Stimulated activated CD8-positive, alpha-beta memory T cell treated with anti-CD3 and anti-CD28 coated beads, Interleukin-12 subunit alpha, Interleukin-12 subunit beta, amount 100 ng/mL, for 24 hours (primary cell): ENCODE results near the gene SLC45A3.
A peak's percentile ranks its signal among the peaks of the same experiment; 100 is the strongest.
"Not testable (repeated sequence)": the region's sequence is repeated elsewhere in the genome, so short reads cannot be mapped to it uniquely, and the experiment has no call there.

Experiments used
- DNase-seq: peaks from one replicate; pipeline ENCODE4 v3.0.0-alpha.2; 2020; ENCODE audit errors: extremely low read depth

Gene SLC45A3

GRCh38 chr1:205637854-205638468 is 42.3 kb downstream of the SLC45A3 start:
- DNase-seq, result no peak

- DNase-seq, result no peak
These were observed 43.6 kb downstream of the SLC45A3 start for GRCh38 chr1:205636732-205637131.

- DNase-seq, result not testable (repeated sequence)
These were observed 44.2 kb downstream of the SLC45A3 start for GRCh38 chr1:205636138-205636530.

GRCh38 chr1:205633421-205633976 is 46.8 kb downstream of the SLC45A3 start:
- DNase-seq, result no peak

GRCh38 chr1:205632669-205633169 is 47.6 kb downstream of the SLC45A3 start:
- DNase-seq, result no peak

- DNase-seq, result peak; percentile 100
These were observed 48.3 kb downstream of the SLC45A3 start, which contains the start of gene ELK4 for GRCh38 chr1:205631768-205632668. Gene ELK4, minus strand, starts transcription at chr1:205632011. Its CDS starts 8,129 bp downstream, at chr1:205623882.

GRCh38 chr1:205631010-205631767 is 49.1 kb downstream of the SLC45A3 start:
- DNase-seq, result peak; percentile 63

GRCh38 chr1:205630651-205631009 is 49.7 kb downstream of the SLC45A3 start:
- DNase-seq, result no peak

GRCh38 chr1:205630241-205630640 is 50.1 kb downstream of the SLC45A3 start:
- DNase-seq, result no peak

- DNase-seq, result no peak
These were observed 50.6 kb downstream of the SLC45A3 start for GRCh38 chr1:205629751-205630150.

- DNase-seq, result no peak
These were observed 52.4 kb downstream of the SLC45A3 start for GRCh38 chr1:205627956-205628355.

GRCh38 chr1:205626216-205626615 is 54.1 kb downstream of the SLC45A3 start:
- DNase-seq, result no peak

GRCh38 chr1:205623646-205624045 is 56.7 kb downstream of the SLC45A3 start:
- no peak for DNase-seq

- no peak for DNase-seq
These were observed 60.0 kb downstream of the SLC45A3 start for GRCh38 chr1:205620269-205620668.

GRCh38 chr1:205619376-205619775 is 60.9 kb downstream of the SLC45A3 start:
- DNase-seq, result no peak

GRCh38 chr1:205616563-205617293 is 63.6 kb downstream of the SLC45A3 start:
- DNase-seq, result no peak

- DNase-seq, result no peak
These were observed 64.5 kb downstream of the SLC45A3 start for GRCh38 chr1:205615789-205616188.

- DNase-seq, result no peak
These were observed 66.4 kb downstream of the SLC45A3 start for GRCh38 chr1:205613854-205614412.

- no peak for DNase-seq
These were observed 67.8 kb downstream of the SLC45A3 start for GRCh38 chr1:205612556-205612955.

GRCh38 chr1:205612104-205612503 is 68.2 kb downstream of the SLC45A3 start:
- DNase-seq, result no peak
